ENCODE results near the gene DTL. TPM values are rescaled to one million over a fixed set of nuclear protein-coding genes. Genes with fewer than 3 reads are reported as not detected.

The DTL gene
- total RNA-seq, 1 donor from 2014 or later, result 76.6 TPM

DNA sequence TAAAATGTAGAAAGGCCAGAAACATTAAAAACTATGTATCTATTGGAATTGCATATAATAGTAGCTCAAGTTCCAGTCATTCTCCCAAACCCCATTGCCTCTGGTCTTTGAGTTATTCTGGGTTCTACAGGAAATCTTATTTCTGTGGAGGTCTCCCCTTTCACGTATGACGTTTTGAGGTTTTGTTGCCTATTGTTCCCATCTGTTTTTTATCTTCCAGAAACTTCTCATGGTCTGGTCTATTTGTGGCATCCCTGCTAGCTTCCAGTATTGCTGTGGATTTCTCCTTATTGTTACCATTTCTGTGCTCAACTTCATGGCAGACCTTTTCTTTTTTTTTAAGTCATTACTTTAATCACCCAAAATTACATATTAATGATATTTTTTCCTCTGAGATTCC, 43.3 kb downstream of the DTL start:
- Mint-ChIP-seq H3K27me3 (ENCODE audit: insufficient read depth, low read depth) (no peaks in the 10 kb centered on the region), H3K4me1 (no peaks in the 10 kb centered on the region), H3K9me3 (no peaks in the 10 kb centered on the region), H3K4me3 (no peak overlapping the region), H3K27ac (no peak overlapping the region), H3K36me3 (peaks cover 26% of the 10 kb centered on the region)
- TF ChIP-seq EZH2phosphoT487 (IDR thresholded peaks at IDR 0.05) (no peak), EZH2 (IDR thresholded peaks at IDR 0.05) (no peak)
- TF ChIP-seq, protein P1, sequence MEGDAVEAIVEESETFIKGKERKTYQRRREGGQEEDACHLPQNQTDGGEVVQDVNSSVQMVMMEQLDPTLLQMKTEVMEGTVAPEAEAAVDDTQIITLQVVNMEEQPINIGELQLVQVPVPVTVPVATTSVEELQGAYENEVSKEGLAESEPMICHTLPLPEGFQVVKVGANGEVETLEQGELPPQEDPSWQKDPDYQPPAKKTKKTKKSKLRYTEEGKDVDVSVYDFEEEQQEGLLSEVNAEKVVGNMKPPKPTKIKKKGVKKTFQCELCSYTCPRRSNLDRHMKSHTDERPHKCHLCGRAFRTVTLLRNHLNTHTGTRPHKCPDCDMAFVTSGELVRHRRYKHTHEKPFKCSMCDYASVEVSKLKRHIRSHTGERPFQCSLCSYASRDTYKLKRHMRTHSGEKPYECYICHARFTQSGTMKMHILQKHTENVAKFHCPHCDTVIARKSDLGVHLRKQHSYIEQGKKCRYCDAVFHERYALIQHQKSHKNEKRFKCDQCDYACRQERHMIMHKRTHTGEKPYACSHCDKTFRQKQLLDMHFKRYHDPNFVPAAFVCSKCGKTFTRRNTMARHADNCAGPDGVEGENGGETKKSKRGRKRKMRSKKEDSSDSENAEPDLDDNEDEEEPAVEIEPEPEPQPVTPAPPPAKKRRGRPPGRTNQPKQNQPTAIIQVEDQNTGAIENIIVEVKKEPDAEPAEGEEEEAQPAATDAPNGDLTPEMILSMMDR (IDR thresholded peaks at IDR 0.05), result no peak
- Histone ChIP-seq H3K79me2 (ENCODE audit: low read depth) (no peaks in the 10 kb centered on the region), H3K9ac (no peak overlapping the region), H2AFZ (replicated peaks) (no peak overlapping the region), H4K20me1 (ENCODE audit: low read depth) (no peaks in the 10 kb centered on the region), H3K4me1 (no peaks in the 10 kb centered on the region), H3K36me3 (peaks cover 35% of the 10 kb centered on the region), H3K4me3 (no peak overlapping the region), H3K27me3 (no peaks in the 10 kb centered on the region), H3K9me3 (ENCODE audit: low read depth) (no peaks in the 10 kb centered on the region), H3K27ac (no peak overlapping the region), H3K4me2 (no peak overlapping the region), H3F3A (ENCODE audit: low read depth) (no peaks in the 10 kb centered on the region)
- no peak for DNase-seq (ENCODE audit: low spot score)

DNA sequence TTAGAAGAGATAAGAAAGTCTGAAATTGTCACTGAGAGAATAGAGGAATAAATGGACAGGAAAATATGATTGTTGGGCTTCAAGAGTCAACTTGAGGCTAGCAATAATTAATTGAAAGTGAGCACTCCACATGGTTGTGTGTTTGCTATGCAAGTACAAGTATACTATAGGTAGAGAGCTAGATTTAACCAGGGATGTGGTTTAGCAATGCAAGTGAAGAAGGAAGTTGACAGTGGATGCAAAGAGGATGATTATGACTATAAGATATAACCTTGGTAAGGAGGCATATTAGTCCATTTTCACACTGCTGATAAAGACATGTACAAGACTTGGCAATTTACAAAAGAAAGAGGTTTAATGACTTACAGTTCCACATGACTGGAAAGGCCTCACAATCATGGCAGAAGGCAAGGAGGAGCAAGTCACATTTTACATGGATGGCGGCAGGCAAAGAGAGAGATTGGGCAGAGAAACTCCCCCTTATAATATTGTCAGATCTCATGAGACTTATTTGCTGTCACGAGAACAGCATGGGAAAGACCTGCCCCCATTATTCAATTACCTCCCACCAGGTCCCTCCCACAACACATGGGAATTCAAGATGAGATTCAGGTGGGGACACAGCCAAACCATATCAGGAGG, 47.3 kb downstream of the DTL start:
- Histone ChIP-seq H3F3A (ENCODE audit: low read depth) (no peaks in the 10 kb centered on the region), H3K4me3 (no peak overlapping the region), H3K27ac (no peak overlapping the region), H3K4me2 (no peak overlapping the region), H3K36me3 (peaks cover 46% of the 10 kb centered on the region), H4K20me1 (ENCODE audit: low read depth) (no peaks in the 10 kb centered on the region), H3K4me1 (no peaks in the 10 kb centered on the region), H3K9ac (no peak overlapping the region), H2AFZ (replicated peaks) (no peak overlapping the region), H3K9me3 (ENCODE audit: low read depth) (no peaks in the 10 kb centered on the region), H3K27me3 (no peaks in the 10 kb centered on the region), H3K79me2 (ENCODE audit: low read depth) (no peaks in the 10 kb centered on the region)
- H3K27ac Mint-ChIP-seq, result no peak overlapping the region
- no peak overlapping the region for H3K4me3 Mint-ChIP-seq
- H3K27me3 Mint-ChIP-seq (ENCODE audit: insufficient read depth, low read depth), result peaks cover 4% of the 10 kb centered on the region
- peaks cover 22% of the 10 kb centered on the region for H3K36me3 Mint-ChIP-seq
- H3K9me3 Mint-ChIP-seq, result no peaks in the 10 kb centered on the region
- no peak for DNase-seq (ENCODE audit: low spot score)
- H3K4me1 Mint-ChIP-seq, result no peaks in the 10 kb centered on the region
- no peak for TF ChIP-seq EZH2phosphoT487 (IDR thresholded peaks at IDR 0.05)
- TF ChIP-seq, protein P1 (IDR thresholded peaks at IDR 0.05), result no peak
- no peak for TF ChIP-seq EZH2 (IDR thresholded peaks at IDR 0.05)

DNA sequence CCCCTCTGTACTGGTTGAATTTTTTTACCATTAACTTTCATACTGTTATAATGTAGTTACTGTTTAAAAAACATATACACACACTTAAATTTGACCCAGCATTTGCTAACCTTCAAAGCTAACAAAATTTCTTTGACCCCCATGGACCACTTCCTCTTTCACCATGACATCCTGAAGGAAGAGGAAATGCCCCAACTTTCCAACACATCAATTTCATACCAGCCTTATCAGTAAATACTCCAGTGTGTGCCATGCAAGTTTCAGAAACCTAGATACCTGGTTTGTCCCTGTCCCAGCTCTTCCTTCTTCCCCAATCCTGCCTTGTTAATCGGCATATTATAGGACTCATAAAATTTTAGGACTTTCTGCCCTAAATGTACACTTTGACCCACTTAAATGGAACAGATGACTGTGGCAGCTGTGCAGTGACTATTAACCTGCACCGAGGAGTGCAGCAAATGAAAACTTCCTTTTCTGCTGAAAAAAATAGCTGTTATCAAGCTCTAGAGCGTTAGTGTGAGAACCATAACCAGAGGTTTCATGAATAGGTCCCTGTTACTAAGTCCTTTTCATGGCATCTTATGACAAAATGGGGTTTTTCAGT, 54.1 kb downstream of the DTL start:
- H3K4me3 ChIP-seq, result no peak overlapping the region
- Mint-ChIP-seq H3K4me3 (no peak overlapping the region), H3K27ac (no peak overlapping the region), H3K27me3 (ENCODE audit: insufficient read depth, low read depth) (peaks cover 4% of the 10 kb centered on the region), H3K4me1 (no peaks in the 10 kb centered on the region), H3K36me3 (peaks cover 66% of the 10 kb centered on the region), H3K9me3 (peaks cover 14% of the 10 kb centered on the region)
- H2AFZ ChIP-seq (replicated peaks), result no peak overlapping the region
- H4K20me1 ChIP-seq (ENCODE audit: low read depth), result no peaks in the 10 kb centered on the region
- H3K9me3 ChIP-seq (ENCODE audit: low read depth), result no peaks in the 10 kb centered on the region
- H3K36me3 ChIP-seq, result peaks cover 37% of the 10 kb centered on the region
- no peaks in the 10 kb centered on the region for H3K27me3 ChIP-seq
- no peak overlapping the region for H3K4me2 ChIP-seq
- peaks cover 7% of the 10 kb centered on the region for H3F3A ChIP-seq (ENCODE audit: low read depth)
- H3K9ac ChIP-seq, result no peak overlapping the region
- H3K4me1 ChIP-seq, result no peaks in the 10 kb centered on the region
- no peak overlapping the region for H3K27ac ChIP-seq
- TF ChIP-seq EZH2phosphoT487 (IDR thresholded peaks at IDR 0.05) (no peak), EZH2 (IDR thresholded peaks at IDR 0.05) (no peak)
- TF ChIP-seq, protein P1 (IDR thresholded peaks at IDR 0.05), result no peak
- DNase-seq (ENCODE audit: low spot score), result no peak
- H3K79me2 ChIP-seq (ENCODE audit: low read depth), result peaks cover 29% of the 10 kb centered on the region
